Glutamatergic neuron (in vitro differentiated cells): ENCODE measurements around the gene PCED1B. TPM values are rescaled to one million over a fixed set of nuclear protein-coding genes. Genes with fewer than 3 reads are reported as not detected.

ENCODE experiments used
- DNase-seq: peaks from one replicate; pipeline ENCODE4 v3.0.0; 2022
- H3K27ac Mint-ChIP-seq: one replicate; pipeline ENCODE4 v1.8.0; 2020; ENCODE audit warnings: mild to moderate bottlenecking, mixed read lengths, inconsistent platforms; ENCODE audit not compliant: unreplicated experiment
- H3K27me3 Mint-ChIP-seq: one replicate; pipeline ENCODE4 v1.8.0; 2020; ENCODE audit warnings: mild to moderate bottlenecking, moderate library complexity, mixed read lengths, inconsistent platforms; ENCODE audit not compliant: unreplicated experiment
- H3K36me3 Mint-ChIP-seq: one replicate; pipeline ENCODE4 v1.8.0; 2020; ENCODE audit warnings: mild to moderate bottlenecking, mixed read lengths, inconsistent platforms; ENCODE audit not compliant: unreplicated experiment
- H3K4me1 Mint-ChIP-seq: one replicate; pipeline ENCODE4 v1.8.0; 2020; ENCODE audit warnings: mild to moderate bottlenecking, low read depth, mixed read lengths, inconsistent platforms; ENCODE audit not compliant: unreplicated experiment
- H3K4me3 Mint-ChIP-seq: one replicate; pipeline ENCODE4 v1.8.0; 2020; ENCODE audit warnings: mild to moderate bottlenecking, mixed read lengths, inconsistent platforms; ENCODE audit not compliant: unreplicated experiment
- H3K9me3 Mint-ChIP-seq: one replicate; pipeline ENCODE4 v1.8.0; 2020; ENCODE audit warnings: mild to moderate bottlenecking, moderate library complexity, mixed read lengths, inconsistent platforms; ENCODE audit not compliant: unreplicated experiment
- total RNA-seq: library from RNA; stranded (reverse); fragmentation: NEBNext Ultra II Directional; extraction: Animal tissue kit (Norgen Biotek cat#: 25700); gene quantifications from one replicate; pipeline ENCODE4 v1.2.1, GENCODE V29; 2021; ENCODE audit not compliant: unreplicated experiment
- TF ChIP-seq, protein P1 (sequence below): fragments of 200-600 bp; sonication (generic); IDR thresholded peaks from one replicate; pipeline ENCODE4 v1.5.0; 2021; ENCODE audit not compliant: partially characterized antibody, unreplicated experiment

Gene PCED1B
- total RNA-seq, 1 donor from 2014 or later = 0.27 TPM

DNA sequence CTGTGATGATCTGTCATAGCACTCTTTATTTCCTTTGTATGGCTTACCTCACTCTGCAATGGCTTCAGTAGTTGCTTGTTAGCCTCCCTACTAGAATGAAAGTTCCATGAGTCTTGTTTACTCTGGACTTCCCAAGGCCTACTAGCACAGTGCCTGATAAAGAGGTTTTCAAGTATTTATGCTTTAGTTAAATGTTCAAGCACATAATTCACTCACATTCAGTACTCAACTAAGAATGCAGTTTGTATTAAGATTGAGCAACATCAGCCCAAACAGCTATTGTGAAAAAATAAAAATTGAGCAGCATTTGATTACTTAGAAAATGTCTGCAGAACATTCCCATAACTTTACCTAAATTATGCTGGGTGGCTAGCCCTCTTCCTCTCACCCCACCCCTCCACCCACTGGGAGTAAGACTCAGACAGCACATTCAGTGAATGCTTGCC, 159.3 kb downstream of the PCED1B start:
- no peaks in the 10 kb centered on the region for H3K4me1 Mint-ChIP-seq
- H3K27ac Mint-ChIP-seq = no peak overlapping the region
- DNase-seq = no peak
- H3K36me3 Mint-ChIP-seq = no peaks in the 10 kb centered on the region
- no peak overlapping the region for H3K4me3 Mint-ChIP-seq
- H3K27me3 Mint-ChIP-seq = no peaks in the 10 kb centered on the region
- H3K9me3 Mint-ChIP-seq = peaks cover 2% of the 10 kb centered on the region
- TF ChIP-seq, protein P1, sequence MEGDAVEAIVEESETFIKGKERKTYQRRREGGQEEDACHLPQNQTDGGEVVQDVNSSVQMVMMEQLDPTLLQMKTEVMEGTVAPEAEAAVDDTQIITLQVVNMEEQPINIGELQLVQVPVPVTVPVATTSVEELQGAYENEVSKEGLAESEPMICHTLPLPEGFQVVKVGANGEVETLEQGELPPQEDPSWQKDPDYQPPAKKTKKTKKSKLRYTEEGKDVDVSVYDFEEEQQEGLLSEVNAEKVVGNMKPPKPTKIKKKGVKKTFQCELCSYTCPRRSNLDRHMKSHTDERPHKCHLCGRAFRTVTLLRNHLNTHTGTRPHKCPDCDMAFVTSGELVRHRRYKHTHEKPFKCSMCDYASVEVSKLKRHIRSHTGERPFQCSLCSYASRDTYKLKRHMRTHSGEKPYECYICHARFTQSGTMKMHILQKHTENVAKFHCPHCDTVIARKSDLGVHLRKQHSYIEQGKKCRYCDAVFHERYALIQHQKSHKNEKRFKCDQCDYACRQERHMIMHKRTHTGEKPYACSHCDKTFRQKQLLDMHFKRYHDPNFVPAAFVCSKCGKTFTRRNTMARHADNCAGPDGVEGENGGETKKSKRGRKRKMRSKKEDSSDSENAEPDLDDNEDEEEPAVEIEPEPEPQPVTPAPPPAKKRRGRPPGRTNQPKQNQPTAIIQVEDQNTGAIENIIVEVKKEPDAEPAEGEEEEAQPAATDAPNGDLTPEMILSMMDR = no peak

DNA sequence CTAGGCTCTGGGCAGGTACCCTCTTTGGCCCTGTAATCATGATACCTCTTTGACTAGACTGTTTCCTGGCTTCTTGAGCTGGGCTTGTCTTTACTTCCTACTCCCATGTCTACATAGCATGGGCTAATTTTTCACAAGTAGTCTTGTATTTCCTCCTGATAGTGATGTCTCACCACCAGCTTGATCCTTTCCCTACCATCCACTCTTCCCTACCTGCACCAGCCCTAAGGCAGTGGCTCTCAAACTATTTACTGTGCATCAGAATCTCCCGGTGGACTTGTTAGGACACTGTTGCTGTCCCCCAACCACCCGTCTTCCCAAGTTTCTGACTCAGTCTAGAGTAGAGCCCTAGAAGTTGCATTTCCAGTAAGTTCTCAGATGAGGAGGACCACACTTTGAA, 163.0 kb downstream of the PCED1B start:
- no peaks in the 10 kb centered on the region for H3K36me3 Mint-ChIP-seq
- no peak for DNase-seq
- H3K4me1 Mint-ChIP-seq = no peaks in the 10 kb centered on the region
- no peaks in the 10 kb centered on the region for H3K9me3 Mint-ChIP-seq
- H3K27me3 Mint-ChIP-seq = peaks cover 2% of the 10 kb centered on the region
- no peak overlapping the region for H3K4me3 Mint-ChIP-seq
- TF ChIP-seq, protein P1 = no peak
- H3K27ac Mint-ChIP-seq = no peak overlapping the region

DNA sequence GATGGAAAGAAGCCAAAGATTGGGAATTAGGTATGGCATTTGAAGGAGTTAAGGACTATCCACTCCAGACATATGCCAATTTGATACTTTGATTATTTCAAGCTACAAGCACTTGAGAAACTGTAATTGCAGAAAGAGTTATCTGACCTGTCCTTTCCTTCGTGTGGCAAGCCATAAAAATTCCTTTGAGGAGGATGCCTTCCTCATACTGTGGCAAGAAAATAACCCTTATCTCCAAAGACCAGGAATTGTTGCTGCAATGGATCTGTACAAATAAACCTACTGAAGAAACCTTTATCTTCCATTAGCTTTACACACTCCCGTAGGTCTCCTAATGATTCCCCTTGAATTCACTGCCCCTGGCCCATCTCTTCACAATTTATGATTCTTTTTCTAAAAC, 165.4 kb downstream of the PCED1B start:
- Mint-ChIP-seq H3K27me3 (peaks cover 2% of the 10 kb centered on the region), H3K9me3 (no peaks in the 10 kb centered on the region), H3K4me1 (no peaks in the 10 kb centered on the region), H3K36me3 (no peaks in the 10 kb centered on the region), H3K27ac (no peak overlapping the region), H3K4me3 (no peak overlapping the region)
- no peak for DNase-seq
- TF ChIP-seq, protein P1 = no peak

DNA sequence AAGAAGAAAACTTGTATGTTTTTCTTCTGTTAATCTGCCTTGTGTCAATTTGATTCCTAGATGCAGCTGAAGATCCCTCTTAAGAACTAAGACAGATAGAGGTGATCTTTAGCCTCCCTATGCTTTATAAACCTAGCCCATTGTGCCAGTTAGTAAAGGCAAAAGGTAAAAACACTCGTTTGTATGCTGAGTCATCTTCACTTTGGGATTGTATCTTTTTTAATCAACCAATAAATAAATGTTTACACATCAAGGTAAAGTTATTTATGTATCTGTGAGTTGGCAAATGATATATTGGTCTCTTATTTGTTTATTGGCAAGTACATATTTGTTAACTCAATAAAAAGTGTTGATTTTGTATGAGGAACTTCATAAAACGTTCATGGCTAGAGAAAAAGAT, 166.2 kb downstream of the PCED1B start:
- Mint-ChIP-seq H3K27ac (no peak overlapping the region), H3K4me1 (no peaks in the 10 kb centered on the region), H3K27me3 (peaks cover 2% of the 10 kb centered on the region), H3K4me3 (no peak overlapping the region), H3K9me3 (no peaks in the 10 kb centered on the region), H3K36me3 (peaks cover 2% of the 10 kb centered on the region)
- no peak for DNase-seq
- TF ChIP-seq, protein P1 = no peak

DNA sequence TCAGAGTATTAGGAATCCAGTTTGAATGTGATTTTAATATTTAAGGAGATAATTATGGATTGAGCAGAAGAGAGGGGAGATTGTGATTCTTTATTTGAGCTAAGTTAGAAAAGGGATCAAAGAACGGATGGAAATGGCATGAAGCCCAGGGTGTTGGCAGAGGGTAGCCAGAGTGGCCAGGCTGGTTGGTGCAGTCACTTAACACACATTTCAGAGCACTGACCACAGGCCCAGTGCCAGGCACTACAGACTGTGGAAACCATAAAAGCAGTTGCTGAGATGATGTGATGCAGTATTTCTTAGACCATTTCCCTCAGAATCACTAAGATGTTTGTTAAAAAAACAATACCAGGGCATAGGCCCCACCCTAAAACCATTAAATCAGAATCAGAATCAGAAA, 168.0 kb downstream of the PCED1B start:
- peaks cover 2% of the 10 kb centered on the region for H3K27me3 Mint-ChIP-seq
- no peak overlapping the region for H3K4me3 Mint-ChIP-seq
- TF ChIP-seq, protein P1 = no peak
- H3K4me1 Mint-ChIP-seq = no peaks in the 10 kb centered on the region
- DNase-seq = no peak
- H3K36me3 Mint-ChIP-seq = peaks cover 4% of the 10 kb centered on the region
- H3K27ac Mint-ChIP-seq = no peak overlapping the region
- H3K9me3 Mint-ChIP-seq = peaks cover 4% of the 10 kb centered on the region
